D721Med (cell line): ENCODE measurements around the gene KMT2C.
"Not testable (repeated sequence)": the region's sequence is repeated elsewhere in the genome, so short reads cannot be mapped to it uniquely, and the experiment has no call there.

Experiments used
- DNase-seq: peaks from one replicate; pipeline ENCODE4 v3.0.0; 2011; ENCODE audit warnings: low spot score; ENCODE audit not compliant: insufficient read length
- FAIRE-seq: peaks from 2 replicates; lab custom pipeline; 2011; peaks lifted over from hg19 to GRCh38; lab: Jason Lieb, UNC
- CTCF ChIP-seq: IDR thresholded peaks from 2 replicates; pipeline ENCODE4 v1.5.1; 2012; ENCODE audit warnings: mild to moderate bottlenecking, control low read depth; ENCODE audit not compliant: insufficient read depth; ENCODE audit errors: missing control alignments

Gene KMT2C

GRCh38 chr7:152411389-152411788, 24.4 kb downstream of the KMT2C start:
- no peak for DNase-seq
- no peak for FAIRE-seq
- no peak for TF ChIP-seq CTCF

GRCh38 chr7:152406491-152406890, 29.3 kb downstream of the KMT2C start:
- TF ChIP-seq CTCF = no peak
- DNase-seq (no peak), FAIRE-seq (no peak)

GRCh38 chr7:152406030-152406429, 29.8 kb downstream of the KMT2C start:
- FAIRE-seq = not testable (repeated sequence)

GRCh38 chr7:152403726-152404125, 32.1 kb downstream of the KMT2C start:
- DNase-seq (no peak), FAIRE-seq (no peak)
- no peak for TF ChIP-seq CTCF

More at GRCh38 chr7:152406030-152406429, 29.8 kb downstream of the KMT2C start:
- DNase-seq = not testable (repeated sequence)

GRCh38 chr7:152402384-152403250, 33.2 kb downstream of the KMT2C start:
- FAIRE-seq (no peak), DNase-seq (no peak)
- TF ChIP-seq CTCF = no peak

GRCh38 chr7:152399344-152399743, 36.5 kb downstream of the KMT2C start:
- TF ChIP-seq CTCF = no peak
- FAIRE-seq (no peak), DNase-seq (no peak)

- no peak for FAIRE-seq
- TF ChIP-seq CTCF = no peak
Measured at GRCh38 chr7:152395112-152395511, 40.7 kb downstream of the KMT2C start.

GRCh38 chr7:152394214-152394613, 41.6 kb downstream of the KMT2C start:
- TF ChIP-seq CTCF = peak; percentile 11
- not testable (repeated sequence) for DNase-seq, FAIRE-seq

More at GRCh38 chr7:152395112-152395511, 40.7 kb downstream of the KMT2C start:
- DNase-seq = no peak
